DMS153 treated with DMSO at 0.1 percent for 48 hours (cell line): ENCODE data around the gene LSG1.

Source experiments
- DNase-seq: peaks from one replicate; lab custom pipeline; 2025; ENCODE audit not compliant: unreplicated experiment; lab: John Stamatoyannopoulos, UW

Gene LSG1

DNA sequence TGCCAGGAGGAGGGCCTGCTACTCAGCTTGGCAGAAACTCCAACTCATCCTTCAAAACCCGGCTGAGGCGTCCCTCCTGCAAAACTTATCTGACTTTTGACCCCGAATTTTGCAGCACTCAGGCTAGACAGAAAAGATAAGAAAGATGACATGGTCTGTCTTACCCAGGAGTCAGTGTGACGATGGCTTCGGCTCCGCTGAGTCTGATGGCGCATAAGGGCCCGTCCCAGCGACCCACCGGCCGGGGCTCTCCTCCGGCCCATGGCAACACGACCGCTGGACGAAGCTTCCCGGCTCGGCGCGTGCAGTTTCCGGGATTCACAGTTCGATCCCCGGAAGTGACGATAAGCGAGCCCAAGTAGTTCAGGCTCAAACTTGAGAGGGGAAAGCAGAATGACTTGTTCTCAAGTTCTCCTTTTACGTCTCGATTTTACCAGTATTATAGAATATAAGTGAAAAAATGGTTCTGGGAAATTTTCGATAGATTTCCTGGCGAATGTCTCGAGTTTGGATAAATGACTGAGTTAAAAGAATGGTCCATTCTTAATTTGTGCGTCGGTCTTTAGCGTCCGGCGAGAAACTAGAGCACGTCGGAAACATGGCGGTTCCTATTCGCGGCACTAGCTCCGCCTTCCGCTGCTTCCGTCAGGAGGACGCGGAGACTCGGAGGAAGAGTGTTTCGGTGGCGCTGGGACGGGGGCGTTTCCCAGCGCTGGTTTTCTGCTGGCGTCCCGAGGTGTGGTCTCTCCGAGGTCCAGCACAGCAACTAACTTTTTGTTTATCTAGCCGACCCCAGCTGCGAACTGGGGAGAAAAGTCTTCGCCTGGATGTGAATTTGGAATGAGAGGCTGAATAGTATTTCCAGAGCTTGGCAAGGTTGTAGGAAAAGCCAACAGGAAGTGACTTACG is at the start of gene LSG1:
LSG1 (minus strand) TSS at position 292 of the 909 bp plus-strand sequence; CDS start at position 263, 29 bp downstream.
- DNase-seq: peak; percentile 100

DNA sequence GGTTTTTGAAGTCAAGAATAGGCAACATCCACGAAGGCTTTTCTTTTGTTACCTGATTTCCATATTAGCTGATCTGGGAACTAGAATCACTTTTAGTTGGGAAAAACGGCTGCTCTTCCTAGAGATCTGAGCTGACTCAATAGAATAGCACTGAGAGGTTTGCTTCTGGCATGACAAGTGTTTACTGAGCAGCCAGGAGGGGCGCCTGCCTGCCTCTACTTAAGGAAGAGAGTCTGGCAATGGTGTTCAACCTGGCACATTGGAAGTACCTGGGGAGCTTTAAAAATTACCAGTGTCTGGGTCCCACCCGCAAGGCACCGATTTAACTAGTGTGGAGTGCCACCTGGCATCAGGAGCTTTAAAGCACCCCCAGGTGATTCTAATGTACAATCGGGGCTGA is 48.1 kb upstream of the LSG1 start:
- no peak for DNase-seq

GRCh38 chr3:194718079-194718478 is 46.1 kb upstream of the LSG1 start:
- DNase-seq: no peak

DNA sequence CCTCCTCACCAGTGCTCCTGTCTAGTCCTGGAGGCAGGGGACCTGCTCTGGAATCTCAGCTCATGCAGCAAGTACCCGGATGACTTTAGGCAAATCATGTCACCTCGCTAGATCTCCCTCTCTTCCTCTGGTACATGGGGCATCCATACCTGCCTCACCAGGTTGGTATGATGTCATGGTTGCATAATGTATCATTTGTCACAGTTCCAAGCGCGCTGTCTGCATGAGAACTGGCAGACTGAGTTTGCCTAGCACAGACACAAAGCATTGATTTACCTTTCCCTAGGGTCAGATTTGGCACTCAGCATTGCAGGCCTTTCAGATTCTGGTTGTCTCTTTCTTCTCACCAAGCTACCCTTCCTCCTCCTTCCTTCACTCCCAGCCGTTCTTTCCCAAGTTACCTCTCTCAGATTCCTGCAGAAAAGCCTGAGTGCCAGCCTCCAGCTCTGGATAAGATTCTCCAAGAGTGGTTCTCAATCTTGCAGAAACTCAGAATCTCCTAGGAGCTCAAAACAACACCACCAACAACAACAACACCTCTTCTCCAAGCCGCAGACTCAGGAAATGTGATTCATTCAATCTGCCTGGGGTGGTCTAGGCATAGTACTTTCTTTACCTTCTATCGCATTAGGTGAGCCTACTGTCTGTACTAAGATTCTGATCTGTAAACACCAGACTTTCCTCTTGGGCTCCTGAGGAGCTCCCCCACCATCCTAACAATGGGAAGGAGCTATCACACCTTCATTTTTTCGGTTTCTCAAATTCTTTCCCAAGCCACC is 43.2 kb upstream of the LSG1 start:
- DNase-seq: peak; percentile 86

DNA sequence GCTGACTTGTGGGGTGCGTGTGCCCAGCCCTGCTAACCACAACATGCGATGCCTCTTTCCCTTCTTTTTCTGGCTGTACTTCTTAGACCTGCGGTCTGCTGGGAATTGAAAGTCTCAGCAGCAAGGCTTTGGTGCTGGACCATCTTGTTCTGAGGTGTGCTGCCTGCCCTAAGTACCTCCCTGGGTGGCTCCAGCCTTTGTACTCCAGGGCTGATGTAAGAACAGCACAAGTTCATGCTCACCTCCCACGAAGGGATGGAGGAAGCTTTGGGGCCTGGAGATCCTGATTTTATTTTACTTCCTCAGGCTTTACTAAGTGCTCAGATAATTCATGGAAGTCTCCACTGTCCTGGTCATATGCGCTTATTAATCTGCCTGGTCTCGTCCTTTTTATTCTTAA is 42.6 kb upstream of the LSG1 start:
- DNase-seq: no peak

- DNase-seq: no peak
Observed at GRCh38 chr3:194714137-194714455, 42.1 kb upstream of the LSG1 start.

DNA sequence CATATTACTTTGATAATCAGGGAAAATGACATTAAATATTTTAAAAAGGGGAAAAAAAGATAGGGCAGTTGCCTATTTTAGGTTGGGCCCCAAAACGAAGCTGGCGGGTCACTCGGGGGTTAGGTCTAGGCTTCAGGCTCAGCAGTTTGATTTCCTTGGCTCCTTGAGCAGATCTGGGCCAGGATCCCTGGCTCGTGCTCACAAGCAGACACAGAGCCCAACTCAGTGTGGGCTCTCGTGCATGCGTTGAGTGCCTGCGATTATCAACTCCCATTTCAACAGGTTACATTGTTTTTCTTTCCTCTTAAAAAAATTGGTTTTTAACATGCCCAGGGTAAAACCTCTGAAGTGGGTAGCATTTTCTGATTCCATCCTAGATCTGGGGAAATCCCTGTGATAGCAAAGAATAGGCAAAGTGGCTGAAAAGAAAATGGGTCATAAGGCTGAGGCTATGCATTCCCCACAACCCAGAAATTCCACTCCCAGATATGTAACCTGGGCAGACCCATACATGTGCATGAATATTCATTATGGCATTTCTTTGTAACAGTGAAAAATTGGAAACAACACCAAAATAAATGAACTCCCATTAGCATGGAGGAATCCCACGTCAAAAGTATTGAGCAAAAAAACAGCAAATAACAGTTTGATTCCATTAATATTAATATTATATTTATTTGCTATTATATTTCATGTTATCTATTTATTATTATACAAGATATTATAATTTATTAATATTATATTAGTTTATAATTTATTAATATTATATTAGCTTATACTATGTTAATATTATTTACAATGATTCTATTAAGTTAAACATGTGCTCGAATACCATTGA is 41.5 kb upstream of the LSG1 start:
- DNase-seq: no peak

DNA sequence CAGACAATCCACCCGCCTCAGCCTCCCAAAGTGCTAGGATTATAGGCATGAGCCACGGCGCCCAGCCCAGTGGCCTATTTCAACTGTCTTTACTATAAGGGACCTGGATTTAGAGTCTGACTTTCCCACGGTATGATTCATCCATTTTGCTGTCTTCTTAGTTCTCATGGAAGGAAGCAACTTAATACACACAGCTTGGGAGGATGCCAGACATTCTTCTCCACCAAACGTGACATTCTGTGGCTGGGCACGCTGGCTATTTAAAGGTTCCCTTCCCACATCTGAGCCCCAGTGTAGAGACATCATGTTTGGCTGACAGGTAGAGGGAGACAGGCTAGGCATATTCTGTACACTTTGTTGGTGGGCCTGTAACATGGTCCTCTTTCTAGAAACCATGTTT is 39.9 kb upstream of the LSG1 start:
- no peak for DNase-seq

DNA sequence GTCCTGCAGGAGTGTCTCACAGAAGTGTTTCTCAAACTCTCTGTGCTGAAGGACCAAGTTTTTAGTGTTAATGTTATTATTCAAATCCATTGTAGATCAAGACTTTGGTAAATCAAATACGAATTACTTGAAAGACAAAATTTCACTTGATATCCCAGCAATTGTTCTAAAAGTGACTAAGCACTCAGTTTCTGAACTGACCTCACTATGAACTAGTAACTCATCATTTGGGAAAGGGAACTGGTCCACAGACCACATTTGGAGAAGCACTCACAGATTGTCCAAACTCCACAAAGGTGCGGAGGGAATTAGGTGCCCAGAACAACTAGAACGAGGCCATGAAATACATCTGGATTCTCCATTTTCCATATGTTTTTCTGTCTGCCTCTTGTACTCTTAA is 39.3 kb upstream of the LSG1 start:
- DNase-seq: no peak

DNA sequence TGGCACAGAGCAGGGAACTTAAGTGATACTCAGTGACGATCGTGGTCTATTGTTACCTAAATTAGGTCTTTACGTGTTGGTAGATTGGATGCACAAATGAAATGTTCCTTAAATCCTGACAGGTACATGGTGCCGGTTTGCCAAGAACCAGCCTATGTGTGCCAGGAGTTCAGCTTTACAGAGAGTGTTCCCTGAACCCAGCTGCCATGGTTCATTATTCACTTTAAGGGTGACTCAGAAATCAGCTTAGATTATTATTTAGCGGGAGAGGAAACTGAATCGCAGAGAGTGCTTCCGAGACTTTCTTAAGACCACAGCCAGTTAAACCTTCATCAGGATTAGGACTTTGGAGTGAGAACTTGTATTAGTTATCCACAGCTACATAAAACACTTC is 35.2 kb upstream of the LSG1 start:
- DNase-seq: no peak

GRCh38 chr3:194705761-194706160 is 33.8 kb upstream of the LSG1 start:
- DNase-seq: no peak

- no peak for DNase-seq
Observed at GRCh38 chr3:194705227-194705626, 33.2 kb upstream of the LSG1 start.

DNA sequence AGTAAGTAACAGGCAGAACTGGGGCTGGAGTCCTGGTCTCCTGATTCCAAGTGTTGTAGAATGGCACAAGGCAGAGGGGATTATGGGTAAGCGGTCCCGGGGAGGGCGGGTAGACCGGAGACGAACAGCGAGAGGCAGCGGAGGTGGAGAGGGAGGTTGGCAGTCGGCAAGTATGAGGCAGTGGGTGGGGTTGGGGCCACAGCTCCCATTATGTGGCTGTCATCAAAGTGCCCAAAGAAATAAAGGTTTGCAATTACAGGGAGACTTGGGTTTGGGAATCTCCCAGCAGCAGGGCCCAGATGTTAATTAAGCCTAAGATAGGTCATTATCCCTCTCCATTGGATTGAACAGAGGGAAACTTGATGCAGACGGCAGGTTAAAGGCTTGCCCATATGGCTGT is 30.6 kb upstream of the LSG1 start:
- no peak for DNase-seq

DNA sequence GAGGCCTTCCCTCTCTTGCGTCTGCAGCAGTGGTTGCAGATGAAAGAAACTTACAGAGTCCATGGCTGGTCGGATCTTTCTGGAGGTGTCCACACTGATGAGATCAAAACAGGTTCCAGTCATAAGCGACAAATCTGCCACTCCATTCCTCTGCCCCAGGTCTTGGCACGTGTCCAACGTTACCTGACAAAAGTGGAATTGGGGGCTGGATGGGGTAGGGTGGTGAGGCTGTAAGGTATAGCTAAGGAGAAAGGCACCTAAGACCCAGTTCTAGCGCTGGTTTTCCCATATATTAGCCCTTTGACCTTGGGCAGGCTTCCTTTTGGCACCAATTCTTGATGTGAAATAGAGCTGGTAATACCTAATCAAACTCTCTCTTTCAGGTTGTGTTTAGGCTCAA is 24.7 kb upstream of the LSG1 start:
- DNase-seq: no peak

DNA sequence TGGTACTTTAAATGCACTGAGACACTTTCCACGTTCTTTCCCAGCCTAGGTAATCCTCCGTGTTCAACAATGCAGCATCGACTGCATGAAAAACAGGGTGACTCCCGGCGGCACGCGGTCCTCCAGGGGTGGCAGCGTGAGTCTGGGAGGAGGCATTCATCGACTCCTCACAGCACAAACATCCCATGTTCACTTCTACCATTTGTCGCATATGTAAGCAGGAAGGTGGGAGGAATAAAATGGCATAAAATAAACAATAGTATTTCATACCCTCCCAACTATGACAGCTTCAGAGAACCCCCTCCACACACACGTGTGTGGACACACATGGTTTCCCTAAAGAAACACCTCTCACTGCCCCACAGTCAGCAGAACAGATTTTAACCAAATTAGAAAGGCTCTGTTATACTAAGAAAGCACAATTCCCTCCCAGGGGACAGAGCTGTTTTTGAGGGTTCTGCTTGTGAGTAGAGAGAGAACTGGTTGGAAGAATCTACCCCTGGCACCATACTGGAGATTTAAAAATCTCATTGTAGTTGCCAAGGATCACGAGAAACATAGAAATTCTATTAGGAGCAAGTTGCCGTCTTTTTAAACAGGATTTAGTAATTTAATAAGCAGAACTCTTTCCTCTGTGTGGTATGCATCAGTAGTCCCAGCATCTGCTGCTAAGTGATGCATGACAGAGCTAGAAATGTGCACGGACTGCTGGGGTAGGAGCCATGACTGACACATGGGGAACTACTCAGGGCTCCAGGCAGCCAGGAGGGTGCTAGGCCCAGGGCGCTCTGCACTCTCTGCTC is 19.7 kb upstream of the LSG1 start:
- DNase-seq: no peak

GRCh38 chr3:194690501-194691372 is 18.7 kb upstream of the LSG1 start:
- DNase-seq: peak; percentile 19

- no peak for DNase-seq
Observed at GRCh38 chr3:194689493-194689944, 17.5 kb upstream of the LSG1 start.

DNA sequence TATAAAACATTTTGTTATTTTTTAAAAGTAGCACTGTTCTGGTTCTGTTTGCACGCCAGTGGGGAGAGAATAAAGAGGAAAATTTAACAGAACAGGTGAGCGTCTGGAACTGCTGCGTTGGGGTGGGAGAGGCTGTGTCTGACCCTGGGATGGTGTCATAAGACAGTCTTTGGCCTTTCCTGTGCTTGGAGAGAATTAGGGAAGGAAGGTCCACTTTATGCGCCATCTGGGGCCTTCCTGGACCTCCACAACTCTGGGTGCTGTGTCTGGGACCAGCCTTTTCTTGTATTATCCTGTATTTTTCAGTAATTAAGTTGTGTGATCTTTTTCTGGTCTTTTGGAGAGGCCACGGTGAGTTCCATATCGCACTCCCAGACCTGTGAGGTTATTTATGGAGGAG is 17.0 kb upstream of the LSG1 start:
- DNase-seq: no peak

DNA sequence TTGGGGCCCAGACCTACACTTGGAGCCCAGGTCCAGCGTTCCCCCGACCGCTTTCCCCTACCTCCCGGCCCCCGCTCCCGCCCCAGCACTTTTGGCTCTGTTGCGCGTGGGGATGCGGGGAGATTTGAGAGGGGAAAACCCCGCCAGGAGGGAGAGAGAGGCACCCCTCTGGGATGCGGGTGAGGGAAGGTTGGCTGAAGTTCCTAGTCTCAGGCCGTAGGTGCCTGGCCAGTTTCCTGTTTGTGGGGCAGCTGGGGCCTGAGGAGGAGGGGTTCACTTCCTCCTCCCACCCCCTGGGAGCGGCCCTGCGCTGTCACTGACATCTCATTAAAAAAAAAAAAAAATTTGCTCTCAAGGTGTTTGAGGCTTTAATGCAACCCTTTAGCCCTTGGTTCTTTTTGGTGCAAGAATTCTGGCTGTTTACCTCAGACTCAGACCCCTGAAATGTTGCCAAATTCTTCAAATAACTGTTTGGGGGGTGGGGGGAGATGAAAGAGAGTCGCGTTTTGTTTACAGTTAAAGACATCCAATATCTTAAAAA is 16.3 kb upstream of the LSG1 start:
- no peak for DNase-seq
